ENCODE data around the gene CACNG6.
"Not testable (repeated sequence)": the region's sequence is repeated elsewhere in the genome, so short reads cannot be mapped to it uniquely, and the experiment has no call there.

DNA sequence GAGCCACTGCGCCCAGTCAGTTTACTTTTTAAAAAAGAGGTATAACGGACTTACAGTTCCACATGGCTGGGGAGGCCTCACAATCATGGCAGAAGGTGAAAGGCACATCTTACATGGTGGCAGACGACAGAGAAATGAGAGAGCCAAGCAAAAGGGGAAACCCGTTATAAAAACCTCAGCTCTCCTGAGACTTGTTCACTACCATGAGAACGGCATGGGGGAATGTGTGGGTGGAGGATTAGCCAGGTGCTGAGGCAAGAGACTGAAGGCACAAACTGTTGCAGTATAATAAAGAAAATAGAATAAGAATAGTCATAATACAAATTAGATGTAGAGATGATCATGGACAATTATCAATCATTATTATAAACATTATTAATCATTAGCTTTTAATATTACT lies 45.1 kb downstream of the CACNG6 start:
- TF ChIP-seq POLR2A, POLR2AphosphoS5 (IDR thresholded peaks at IDR 0.05; ENCODE audit: low read depth, low read length): not testable (repeated sequence)
